HEK293 (cell line): ENCODE results near the gene SELENOO.

Source experiments
- BCL11A ChIP-seq: fragments of 450-650 bp; formaldehyde crosslinking; IDR thresholded peaks from 2 replicates; pipeline ENCODE4 v1.5.1; 2016; ENCODE audit warnings: low read depth, missing biosample characterization, missing genetic modification characterization
- KLF10 ChIP-seq: fragments of 450-650 bp; IDR thresholded peaks from 2 replicates; pipeline ENCODE4 v1.5.1; 2018; ENCODE audit warnings: missing biosample characterization, mild to moderate bottlenecking, missing genetic modification characterization
- KLF9 ChIP-seq: fragments of 450-650 bp; formaldehyde crosslinking; IDR thresholded peaks from 2 replicates; pipeline ENCODE4 v1.5.1; 2016; ENCODE audit warnings: missing biosample characterization, missing genetic modification characterization, low read depth
- OSR2 ChIP-seq: fragments of 450-650 bp; formaldehyde crosslinking; IDR thresholded peaks from 2 replicates; pipeline ENCODE4 v1.5.1; 2016; ENCODE audit warnings: missing biosample characterization, missing genetic modification characterization
- REST ChIP-seq: fragments of 450-650 bp; formaldehyde crosslinking; IDR thresholded peaks from 2 replicates; pipeline ENCODE4 v1.5.1; 2016; ENCODE audit warnings: missing biosample characterization, missing genetic modification characterization
- SALL2 ChIP-seq: fragments of 450-650 bp; formaldehyde crosslinking; IDR thresholded peaks from 2 replicates; pipeline ENCODE4 v1.5.0; 2017; ENCODE audit warnings: missing biosample characterization, mild to moderate bottlenecking, missing genetic modification characterization, borderline replicate concordance
- ZBTB1 ChIP-seq: fragments of 450-650 bp; formaldehyde crosslinking; IDR thresholded peaks from 2 replicates; pipeline ENCODE4 v1.5.1; 2016; ENCODE audit warnings: missing biosample characterization, missing genetic modification characterization
- ZNF112 ChIP-seq: fragments of 450-650 bp; formaldehyde crosslinking; IDR thresholded peaks from 2 replicates; pipeline ENCODE4 v1.5.0; 2017; ENCODE audit warnings: missing biosample characterization, missing genetic modification characterization
- ZNF121 ChIP-seq: fragments of 450-650 bp; formaldehyde crosslinking; IDR thresholded peaks from 2 replicates; pipeline ENCODE4 v1.5.1; 2016; ENCODE audit warnings: missing biosample characterization, missing genetic modification characterization
- ZNF140 ChIP-seq: fragments of 450-650 bp; formaldehyde crosslinking; IDR thresholded peaks from 2 replicates; pipeline ENCODE4 v1.5.1; 2016; ENCODE audit warnings: missing biosample characterization, missing genetic modification characterization
- ZNF174 ChIP-seq: fragments of 450-650 bp; formaldehyde crosslinking; IDR thresholded peaks from 2 replicates; pipeline ENCODE4 v1.5.0; 2017; ENCODE audit warnings: missing biosample characterization, mild to moderate bottlenecking, missing genetic modification characterization
- ZNF175 ChIP-seq: fragments of 450-650 bp; formaldehyde crosslinking; IDR thresholded peaks from 2 replicates; pipeline ENCODE4 v1.5.1; 2016; ENCODE audit warnings: missing biosample characterization, missing genetic modification characterization
- ZNF2 ChIP-seq: fragments of 450-650 bp; formaldehyde crosslinking; IDR thresholded peaks from 2 replicates; pipeline ENCODE4 v1.5.1; 2016; ENCODE audit warnings: missing biosample characterization, missing genetic modification characterization
- ZNF202 ChIP-seq: fragments of 450-650 bp; formaldehyde crosslinking; IDR thresholded peaks from 2 replicates; pipeline ENCODE4 v1.5.1; 2016; ENCODE audit warnings: missing biosample characterization, missing genetic modification characterization, borderline replicate concordance
- ZNF239 ChIP-seq: fragments of 450-650 bp; formaldehyde crosslinking; IDR thresholded peaks from 2 replicates; pipeline ENCODE4 v1.5.1; 2016; ENCODE audit warnings: missing biosample characterization, missing genetic modification characterization
- ZNF292 ChIP-seq: fragments of 450-650 bp; formaldehyde crosslinking; IDR thresholded peaks from 2 replicates; pipeline ENCODE4 v1.5.1; 2016; ENCODE audit warnings: low read depth, missing biosample characterization, missing genetic modification characterization, borderline replicate concordance
- ZNF302 ChIP-seq: fragments of 450-650 bp; formaldehyde crosslinking; IDR thresholded peaks from 2 replicates; pipeline ENCODE4 v1.5.1; 2016; ENCODE audit warnings: missing biosample characterization, missing genetic modification characterization, low read depth
- ZNF350 ChIP-seq: fragments of 450-650 bp; formaldehyde crosslinking; IDR thresholded peaks from 2 replicates; pipeline ENCODE4 v1.5.0; 2017; ENCODE audit warnings: missing biosample characterization, mild to moderate bottlenecking, missing genetic modification characterization
- ZNF366 ChIP-seq: fragments of 450-650 bp; formaldehyde crosslinking; conservative IDR thresholded peaks from 2 replicates; pipeline ENCODE4 v1.5.1; 2016; ENCODE audit warnings: missing biosample characterization, missing genetic modification characterization
- ZNF394 ChIP-seq: fragments of 450-650 bp; formaldehyde crosslinking; IDR thresholded peaks from 2 replicates; pipeline ENCODE4 v1.5.1; 2016; ENCODE audit warnings: missing biosample characterization, missing genetic modification characterization, mild to moderate bottlenecking, moderate library complexity, borderline replicate concordance
- ZNF404 ChIP-seq: fragments of 450-650 bp; formaldehyde crosslinking; IDR thresholded peaks from 2 replicates; pipeline ENCODE4 v1.5.1; 2017; ENCODE audit warnings: missing biosample characterization, missing genetic modification characterization
- ZNF416 ChIP-seq: fragments of 450-650 bp; formaldehyde crosslinking; IDR thresholded peaks from 2 replicates; pipeline ENCODE4 v1.5.1; 2016; ENCODE audit warnings: missing biosample characterization, missing genetic modification characterization
- ZNF426 ChIP-seq: fragments of 450-650 bp; formaldehyde crosslinking; IDR thresholded peaks from 2 replicates; pipeline ENCODE4 v1.5.1; 2017; ENCODE audit warnings: missing biosample characterization, missing genetic modification characterization, mild to moderate bottlenecking, inconsistent platforms, moderate library complexity
- ZNF48 ChIP-seq: fragments of 450-650 bp; formaldehyde crosslinking; IDR thresholded peaks from 2 replicates; pipeline ENCODE4 v1.5.1; 2016; ENCODE audit warnings: missing biosample characterization, missing genetic modification characterization
- ZNF544 ChIP-seq: fragments of 450-650 bp; formaldehyde crosslinking; IDR thresholded peaks from 2 replicates; pipeline ENCODE4 v1.5.0; 2017; ENCODE audit warnings: missing biosample characterization, missing genetic modification characterization
- ZNF548 ChIP-seq: fragments of 450-650 bp; formaldehyde crosslinking; IDR thresholded peaks from 2 replicates; pipeline ENCODE4 v1.5.1; 2016; ENCODE audit warnings: missing biosample characterization, missing genetic modification characterization
- ZNF555 ChIP-seq: fragments of 450-650 bp; formaldehyde crosslinking; conservative IDR thresholded peaks from 2 replicates; pipeline ENCODE4 v1.5.1; 2017; ENCODE audit warnings: missing biosample characterization, mild to moderate bottlenecking, missing genetic modification characterization, inconsistent platforms
- ZNF707 ChIP-seq: fragments of 450-650 bp; formaldehyde crosslinking; IDR thresholded peaks from 2 replicates; pipeline ENCODE4 v1.5.1; 2016; ENCODE audit warnings: missing biosample characterization, missing genetic modification characterization
- ZSCAN16 ChIP-seq: fragments of 450-650 bp; formaldehyde crosslinking; IDR thresholded peaks from 2 replicates; pipeline ENCODE4 v1.5.1; 2016; ENCODE audit warnings: missing biosample characterization, missing genetic modification characterization
- ZSCAN30 ChIP-seq: fragments of 450-650 bp; IDR thresholded peaks from 2 replicates; pipeline ENCODE4 v1.5.1; 2018; ENCODE audit warnings: missing biosample characterization, mild to moderate bottlenecking, missing genetic modification characterization, moderate library complexity
- TF ChIP-seq, protein P1 (sequence below): fragments of 450-650 bp; formaldehyde crosslinking; IDR thresholded peaks from 2 replicates; pipeline ENCODE4 v1.5.1; 2016; ENCODE audit warnings: missing biosample characterization, missing genetic modification characterization
- TF ChIP-seq, protein P2 (sequence below): fragments of 450-650 bp; formaldehyde crosslinking; IDR thresholded peaks from 2 replicates; pipeline ENCODE4 v1.5.1; 2016; ENCODE audit warnings: missing biosample characterization, missing genetic modification characterization
- TF ChIP-seq, protein P3 (sequence below): fragments of 450-650 bp; formaldehyde crosslinking; IDR thresholded peaks from 2 replicates; pipeline ENCODE4 v1.5.1; 2016; ENCODE audit warnings: missing biosample characterization, missing genetic modification characterization
- TF ChIP-seq, protein P4 (sequence below): fragments of 450-650 bp; formaldehyde crosslinking; IDR thresholded peaks from 2 replicates; pipeline ENCODE4 v1.5.1; 2016; ENCODE audit warnings: missing biosample characterization, missing genetic modification characterization

SELENOO gene

DNA sequence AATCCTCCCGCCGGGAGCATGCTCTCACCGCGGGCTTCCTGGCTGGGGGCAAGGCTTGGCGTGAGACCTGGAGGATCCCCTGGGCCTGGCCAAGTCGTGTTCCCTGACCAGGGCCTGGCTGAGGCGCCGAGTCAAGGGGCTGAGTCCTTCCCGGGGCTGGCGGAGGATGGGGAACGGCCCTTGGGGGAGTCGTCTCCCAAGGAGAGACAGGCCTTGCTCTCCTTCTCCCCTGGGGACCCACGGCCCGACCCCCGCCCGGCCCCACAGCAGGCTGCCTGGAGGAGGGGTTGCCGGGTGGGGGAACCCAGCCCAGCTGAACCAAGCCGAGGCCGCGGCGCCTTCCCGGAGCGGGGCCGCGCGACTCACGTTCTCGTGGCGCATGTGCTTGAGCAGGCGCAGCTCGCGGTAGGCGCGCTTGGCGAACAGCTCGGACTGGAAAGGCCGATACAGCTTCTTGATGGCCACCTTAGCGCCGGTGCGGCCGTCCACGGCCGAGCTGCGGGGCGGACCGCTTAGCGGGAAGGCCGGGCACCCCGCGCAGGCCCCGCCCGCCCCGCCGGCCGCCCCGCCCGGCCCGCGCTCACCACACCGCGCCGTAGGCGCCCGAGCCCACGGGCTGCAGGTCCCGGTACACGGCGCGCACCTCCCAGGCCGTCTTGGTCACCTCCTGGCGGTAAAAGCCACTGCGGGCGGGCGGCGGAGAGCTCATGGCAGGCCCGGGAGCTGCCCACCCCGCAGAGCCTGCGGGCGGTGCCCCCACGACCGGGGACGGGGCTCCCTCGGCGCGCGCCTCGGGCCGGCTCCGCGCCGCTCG, 60.2 kb downstream of the SELENOO start (continued):
- TF ChIP-seq ZNF2 (no peak), BCL11A (tag by site-specific recombination) (no peak), KLF9 (tag by site-specific recombination) (peak; percentile 68), ZNF112 (no peak), ZNF707 (tag by site-specific recombination) (no peak), SALL2 (tag by site-specific recombination) (no peak), ZBTB1 (tag by site-specific recombination) (no peak), ZNF302 (tag by site-specific recombination) (no peak), ZNF121 (tag by site-specific recombination) (no peak), ZNF48 (tag by site-specific recombination) (no peak), ZNF239 (tag by site-specific recombination) (no peak), REST (tag by site-specific recombination) (no peak), ZNF366 (tag by site-specific recombination) (no peak), KLF10 (tag by site-specific recombination) (peak; percentile 41; the same call in 1 of the 2 replicates), ZSCAN30 (tag by site-specific recombination) (no peak), ZNF426 (tag by site-specific recombination) (no peak), ZNF394 (tag by site-specific recombination) (no peak), OSR2 (tag by site-specific recombination) (0 out of 2 replicates have a peak, but pooled peaks have one; percentile 21), ZNF202 (tag by site-specific recombination) (no peak), ZNF174 (tag by site-specific recombination) (no peak), ZNF175 (tag by site-specific recombination) (no peak), ZSCAN16 (no peak), ZNF404 (tag by site-specific recombination) (no peak), ZNF292 (no peak), ZNF544 (tag by site-specific recombination) (no peak), ZNF416 (tag by site-specific recombination) (no peak), ZNF350 (tag by site-specific recombination) (no peak), ZNF548 (tag by site-specific recombination) (no peak), ZNF140 (no peak), ZNF555 (tag by site-specific recombination) (no peak)
- TF ChIP-seq, protein P1, sequence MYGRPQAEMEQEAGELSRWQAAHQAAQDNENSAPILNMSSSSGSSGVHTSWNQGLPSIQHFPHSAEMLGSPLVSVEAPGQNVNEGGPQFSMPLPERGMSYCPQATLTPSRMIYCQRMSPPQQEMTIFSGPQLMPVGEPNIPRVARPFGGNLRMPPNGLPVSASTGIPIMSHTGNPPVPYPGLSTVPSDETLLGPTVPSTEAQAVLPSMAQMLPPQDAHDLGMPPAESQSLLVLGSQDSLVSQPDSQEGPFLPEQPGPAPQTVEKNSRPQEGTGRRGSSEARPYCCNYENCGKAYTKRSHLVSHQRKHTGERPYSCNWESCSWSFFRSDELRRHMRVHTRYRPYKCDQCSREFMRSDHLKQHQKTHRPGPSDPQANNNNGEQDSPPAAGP: peak; percentile 84
- TF ChIP-seq, protein P2, sequence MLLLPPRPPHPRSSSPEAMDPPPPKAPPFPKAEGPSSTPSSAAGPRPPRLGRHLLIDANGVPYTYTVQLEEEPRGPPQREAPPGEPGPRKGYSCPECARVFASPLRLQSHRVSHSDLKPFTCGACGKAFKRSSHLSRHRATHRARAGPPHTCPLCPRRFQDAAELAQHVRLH (tag by site-specific recombination): no peak
- TF ChIP-seq, protein P3, sequence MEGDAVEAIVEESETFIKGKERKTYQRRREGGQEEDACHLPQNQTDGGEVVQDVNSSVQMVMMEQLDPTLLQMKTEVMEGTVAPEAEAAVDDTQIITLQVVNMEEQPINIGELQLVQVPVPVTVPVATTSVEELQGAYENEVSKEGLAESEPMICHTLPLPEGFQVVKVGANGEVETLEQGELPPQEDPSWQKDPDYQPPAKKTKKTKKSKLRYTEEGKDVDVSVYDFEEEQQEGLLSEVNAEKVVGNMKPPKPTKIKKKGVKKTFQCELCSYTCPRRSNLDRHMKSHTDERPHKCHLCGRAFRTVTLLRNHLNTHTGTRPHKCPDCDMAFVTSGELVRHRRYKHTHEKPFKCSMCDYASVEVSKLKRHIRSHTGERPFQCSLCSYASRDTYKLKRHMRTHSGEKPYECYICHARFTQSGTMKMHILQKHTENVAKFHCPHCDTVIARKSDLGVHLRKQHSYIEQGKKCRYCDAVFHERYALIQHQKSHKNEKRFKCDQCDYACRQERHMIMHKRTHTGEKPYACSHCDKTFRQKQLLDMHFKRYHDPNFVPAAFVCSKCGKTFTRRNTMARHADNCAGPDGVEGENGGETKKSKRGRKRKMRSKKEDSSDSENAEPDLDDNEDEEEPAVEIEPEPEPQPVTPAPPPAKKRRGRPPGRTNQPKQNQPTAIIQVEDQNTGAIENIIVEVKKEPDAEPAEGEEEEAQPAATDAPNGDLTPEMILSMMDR: no peak
- TF ChIP-seq, protein P4, sequence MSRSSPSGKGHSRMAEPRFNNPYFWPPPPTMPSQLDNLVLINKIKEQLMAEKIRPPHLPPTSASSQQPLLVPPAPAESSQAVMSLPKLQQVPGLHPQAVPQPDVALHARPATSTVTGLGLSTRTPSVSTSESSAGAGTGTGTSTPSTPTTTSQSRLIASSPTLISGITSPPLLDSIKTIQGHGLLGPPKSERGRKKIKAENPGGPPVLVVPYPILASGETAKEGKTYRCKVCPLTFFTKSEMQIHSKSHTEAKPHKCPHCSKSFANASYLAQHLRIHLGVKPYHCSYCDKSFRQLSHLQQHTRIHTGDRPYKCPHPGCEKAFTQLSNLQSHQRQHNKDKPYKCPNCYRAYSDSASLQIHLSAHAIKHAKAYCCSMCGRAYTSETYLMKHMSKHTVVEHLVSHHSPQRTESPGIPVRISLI: no peak
